NCI-H2081 treated with DMSO at 0.1 percent for 48 hours (cell line): ENCODE measurements around the gene ARHGAP32.
A peak's percentile ranks its signal among the peaks of the same experiment; 100 is the strongest.

Experiments
- DNase-seq: peaks from one replicate; lab custom pipeline; 2025; lab: John Stamatoyannopoulos, UW

Gene ARHGAP32

GRCh38 chr11:129192150-129192549, at the start of gene ARHGAP32:
ARHGAP32 (minus strand) TSS chr11:129192325; CDS start chr11:129192198, 127 bp downstream.
- peak; percentile 17 for DNase-seq

GRCh38 chr11:129239207-129239606, 47.1 kb upstream of the ARHGAP32 start:
- no peak for DNase-seq

- DNase-seq: no peak
Observed at GRCh38 chr11:129237880-129238638, 45.9 kb upstream of the ARHGAP32 start.

- DNase-seq: no peak
Observed at GRCh38 chr11:129237456-129237855, 45.3 kb upstream of the ARHGAP32 start.

GRCh38 chr11:129236850-129237249, 44.7 kb upstream of the ARHGAP32 start:
- no peak for DNase-seq

- DNase-seq: no peak
Observed at GRCh38 chr11:129234978-129235377, 42.9 kb upstream of the ARHGAP32 start.

- DNase-seq: no peak
Observed at GRCh38 chr11:129230006-129230405, 37.9 kb upstream of the ARHGAP32 start.

- no peak for DNase-seq
Observed at GRCh38 chr11:129226207-129226798, 34.2 kb upstream of the ARHGAP32 start.

GRCh38 chr11:129225190-129225589, 33.1 kb upstream of the ARHGAP32 start:
- no peak for DNase-seq

- no peak for DNase-seq
Observed at GRCh38 chr11:129224538-129224937, 32.4 kb upstream of the ARHGAP32 start.

GRCh38 chr11:129223701-129224149, 31.6 kb upstream of the ARHGAP32 start:
- no peak for DNase-seq

- DNase-seq: no peak
Observed at GRCh38 chr11:129223260-129223659, 31.1 kb upstream of the ARHGAP32 start.

- DNase-seq: no peak
Observed at GRCh38 chr11:129222158-129222557, 30.0 kb upstream of the ARHGAP32 start.

- no peak for DNase-seq
Observed at GRCh38 chr11:129215506-129216245, 23.6 kb upstream of the ARHGAP32 start.

- no peak for DNase-seq
Observed at GRCh38 chr11:129214710-129215295, 22.7 kb upstream of the ARHGAP32 start.

GRCh38 chr11:129213261-129213660, 21.1 kb upstream of the ARHGAP32 start:
- no peak for DNase-seq

GRCh38 chr11:129211397-129211796, 19.3 kb upstream of the ARHGAP32 start:
- DNase-seq: no peak

GRCh38 chr11:129210831-129211181, 18.7 kb upstream of the ARHGAP32 start:
- no peak for DNase-seq

- no peak for DNase-seq
Observed at GRCh38 chr11:129209891-129210830, 18.0 kb upstream of the ARHGAP32 start.

GRCh38 chr11:129208863-129209262, 16.7 kb upstream of the ARHGAP32 start:
- DNase-seq: no peak

- no peak for DNase-seq
Observed at GRCh38 chr11:129204150-129204838, 12.2 kb upstream of the ARHGAP32 start.
